CD4-positive, alpha-beta T cell treated with Interleukin-2 at 100 ng/mL for 4 hours (primary cell): Measurements from ENCODE around the gene OR10H1.
"Not testable (repeated sequence)": the region's sequence is repeated elsewhere in the genome, so short reads cannot be mapped to it uniquely, and the experiment has no call there.

ENCODE experiments used
- DNase-seq: peaks from one replicate; pipeline ENCODE4 v3.0.0-alpha.2; 2020; ENCODE audit warnings: low spot score

OR10H1 gene

DNA sequence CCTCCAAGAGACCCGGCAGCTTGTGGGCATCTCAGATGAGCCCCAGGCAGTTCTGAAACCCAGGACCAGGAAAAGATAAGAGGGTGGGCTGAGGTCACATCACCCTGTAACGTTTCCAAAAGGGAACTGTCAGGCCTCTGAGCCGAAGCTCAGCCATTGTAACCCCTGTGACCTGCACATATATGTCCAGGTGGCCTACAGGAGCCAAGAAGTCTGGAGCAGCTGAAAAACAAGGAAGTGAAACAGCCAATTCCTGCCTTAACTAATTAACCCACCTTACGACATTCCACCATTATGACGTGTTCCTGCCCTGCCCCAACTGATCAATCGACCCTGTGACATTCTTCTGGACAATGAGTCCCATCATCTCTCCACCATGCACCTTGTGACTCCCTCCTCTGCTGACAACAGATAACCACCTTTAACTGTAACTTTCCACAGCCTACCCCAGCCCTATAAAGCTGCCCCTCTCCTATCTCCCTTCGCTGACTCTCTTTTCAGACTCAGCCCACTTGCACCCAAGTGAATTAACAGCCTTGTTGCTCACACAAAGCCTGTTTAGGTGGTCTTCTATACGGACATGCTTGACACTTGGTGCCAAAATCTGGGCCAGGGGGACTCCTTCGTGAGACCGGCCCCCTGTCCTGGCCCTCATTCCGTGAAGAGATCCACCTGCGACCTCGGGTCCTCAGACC lies 13.3 kb upstream of the OR10H1 start:
- not testable (repeated sequence) for DNase-seq

DNA sequence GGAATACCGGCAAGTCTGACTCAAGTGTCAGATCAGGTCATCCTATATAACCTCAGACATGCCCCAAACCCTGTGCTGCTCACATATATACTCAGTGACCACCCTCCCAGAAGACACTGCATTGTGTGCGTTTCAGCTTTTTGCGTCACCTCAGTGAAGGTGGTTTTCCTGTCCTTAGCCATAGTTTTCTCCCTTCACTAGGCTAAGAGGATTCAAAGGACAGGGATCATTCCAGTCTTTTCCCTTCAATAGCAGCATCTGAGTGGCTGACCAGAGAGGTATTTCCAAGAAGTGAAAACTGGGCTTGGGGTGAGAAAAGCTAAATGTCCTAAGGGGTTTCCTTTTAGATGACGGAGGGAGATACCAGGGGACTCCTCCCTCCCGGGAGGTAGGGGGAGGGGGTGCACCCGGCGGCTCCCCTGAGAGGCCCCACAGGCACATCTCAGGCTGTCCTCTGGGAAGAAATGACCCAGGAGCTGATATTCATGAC lies 12.7 kb upstream of the OR10H1 start:
- DNase-seq, result no peak

DNA sequence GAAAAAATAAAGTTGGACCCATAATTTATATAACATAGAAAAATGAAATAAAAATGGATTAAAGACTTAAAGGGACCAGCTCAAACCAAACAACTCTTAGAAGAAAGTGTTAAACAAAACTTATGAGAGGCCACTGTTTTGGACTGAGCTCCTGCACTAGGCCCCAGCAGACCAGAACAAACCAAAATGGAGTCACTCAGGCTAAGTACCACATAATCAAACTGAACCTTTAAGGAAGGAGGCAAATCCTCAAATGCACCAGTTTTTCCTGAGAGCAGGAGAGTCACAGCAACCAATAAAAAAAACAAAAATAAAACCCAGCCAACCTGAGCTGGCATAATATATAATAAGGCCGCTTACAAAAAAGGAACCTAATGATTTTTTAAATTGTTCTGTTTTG lies 10.3 kb upstream of the OR10H1 start:
- no peak for DNase-seq

DNA sequence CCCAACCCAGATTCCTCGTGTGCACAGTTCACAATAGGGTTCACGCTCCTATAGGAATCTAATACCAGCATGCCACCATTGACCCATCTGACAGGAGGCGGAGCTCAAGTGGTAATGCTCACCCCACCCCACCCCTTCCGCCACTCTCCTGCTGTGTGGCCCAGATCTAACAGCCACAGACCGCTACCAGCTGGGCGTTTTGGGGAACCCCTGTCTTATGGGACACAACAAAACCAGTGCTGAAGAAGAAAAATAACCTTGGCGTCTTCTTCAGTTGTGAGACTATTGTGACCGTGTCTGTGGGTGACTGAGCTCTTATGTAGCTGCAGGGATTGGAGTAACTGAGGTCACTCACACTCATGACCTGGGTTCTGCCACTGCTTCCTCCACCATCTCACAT lies 5.2 kb upstream of the OR10H1 start:
- peak; percentile 15 for DNase-seq

DNA sequence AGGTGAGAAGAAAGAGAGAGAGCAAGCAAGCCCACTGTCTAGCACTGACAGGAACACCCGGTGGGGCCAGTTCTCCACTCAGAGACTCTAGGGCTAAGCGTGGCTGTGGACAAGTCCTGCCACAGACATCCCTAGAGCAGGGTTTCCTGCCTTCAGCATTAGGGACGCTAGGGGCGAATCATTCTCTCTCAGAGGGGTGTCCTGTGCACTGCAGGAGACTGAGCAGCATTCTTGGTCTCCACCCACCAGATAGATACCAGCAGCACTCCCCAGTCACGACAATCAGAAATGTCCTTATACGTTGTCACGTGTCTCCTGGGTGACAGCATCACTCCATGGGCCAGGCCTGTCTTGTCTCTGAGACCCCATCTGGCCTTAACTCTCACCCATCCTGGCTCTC lies 1.5 kb downstream of the OR10H1 start:
- no peak for DNase-seq

DNA sequence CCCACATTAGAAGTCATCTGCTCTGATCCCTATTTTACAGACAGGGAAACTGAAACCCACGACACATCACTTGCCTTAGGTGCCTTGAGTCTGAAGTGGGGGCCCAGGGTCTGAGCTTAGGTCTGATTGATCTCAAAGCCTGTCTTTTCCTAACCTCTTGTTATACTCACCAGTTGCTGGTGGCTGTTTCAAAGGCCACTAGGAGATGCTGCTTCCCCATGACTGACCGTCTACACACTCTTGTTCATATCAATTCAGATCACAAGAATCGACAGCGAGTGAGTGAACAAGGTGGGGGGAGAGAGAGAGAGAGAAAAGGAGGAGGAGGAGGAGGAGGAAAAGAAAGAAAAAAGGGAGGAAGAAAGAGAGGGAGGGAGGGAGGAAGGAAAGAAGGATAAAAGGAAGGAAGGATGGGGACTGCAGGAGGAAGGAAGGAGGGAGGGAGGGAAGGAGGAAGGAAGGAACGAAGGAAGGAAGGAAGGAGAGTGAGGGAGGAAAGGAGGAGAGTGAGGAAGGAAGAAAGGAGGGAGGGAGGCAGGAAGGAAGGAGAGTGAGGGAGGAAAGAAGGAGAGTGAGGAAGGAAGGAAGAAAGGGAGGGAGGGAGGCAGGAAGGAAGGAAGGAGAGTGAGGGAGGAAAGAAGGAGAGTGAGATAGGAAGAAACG lies 3.3 kb downstream of the OR10H1 start:
- DNase-seq, result peak; percentile 37

DNA sequence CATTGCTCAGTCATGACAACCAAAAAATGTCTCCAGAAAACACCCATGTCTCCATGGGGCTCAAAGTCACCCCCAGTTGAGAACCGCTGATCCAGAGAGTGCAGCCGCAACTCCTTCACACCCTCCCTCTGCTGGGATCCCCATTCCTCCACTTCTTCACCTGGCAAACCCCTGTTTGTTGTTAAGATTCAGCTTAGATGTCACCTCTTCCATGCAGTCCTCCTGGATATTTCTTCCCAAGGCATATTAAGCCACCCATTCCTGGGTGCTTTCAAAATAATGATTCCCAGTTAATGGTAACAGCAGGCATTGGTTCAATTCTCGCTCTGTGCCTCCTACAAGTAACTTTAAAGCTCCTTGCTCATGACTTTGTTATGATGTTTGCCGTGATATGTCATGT lies 4.0 kb downstream of the OR10H1 start:
- no peak for DNase-seq

DNA sequence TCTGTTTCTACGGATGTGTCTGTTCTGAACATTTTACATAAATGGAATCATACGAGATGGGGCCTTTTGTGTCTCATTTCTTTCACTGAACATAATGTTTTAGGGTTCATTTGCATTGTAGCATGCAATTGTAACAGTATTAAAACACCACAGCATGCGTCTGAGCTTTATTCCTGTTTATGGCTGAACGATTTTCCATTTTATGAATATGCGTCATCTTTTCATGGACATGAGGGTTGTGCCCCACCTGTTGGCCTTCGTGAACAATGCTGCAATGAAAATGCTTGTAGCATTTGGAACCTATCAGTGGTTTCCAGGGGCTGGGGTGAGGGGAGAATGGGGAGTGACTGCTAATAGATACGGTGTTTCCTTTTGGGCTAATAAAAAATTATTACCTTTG lies 5.1 kb downstream of the OR10H1 start:
- no peak for DNase-seq

DNA sequence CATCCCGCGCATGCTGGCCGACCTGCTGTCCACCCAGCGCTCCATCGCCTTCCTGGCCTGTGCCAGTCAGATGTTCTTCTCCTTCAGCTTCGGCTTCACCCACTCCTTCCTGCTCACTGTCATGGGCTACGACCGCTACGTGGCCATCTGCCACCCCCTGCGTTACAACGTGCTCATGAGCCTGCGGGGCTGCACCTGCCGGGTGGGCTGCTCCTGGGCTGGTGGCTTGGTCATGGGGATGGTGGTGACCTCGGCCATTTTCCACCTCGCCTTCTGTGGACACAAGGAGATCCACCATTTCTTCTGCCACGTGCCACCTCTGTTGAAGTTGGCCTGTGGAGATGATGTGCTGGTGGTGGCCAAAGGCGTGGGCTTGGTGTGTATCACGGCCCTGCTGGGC lies 21.2 kb downstream of the OR10H1 start:
- DNase-seq, result not testable (repeated sequence)

DNA sequence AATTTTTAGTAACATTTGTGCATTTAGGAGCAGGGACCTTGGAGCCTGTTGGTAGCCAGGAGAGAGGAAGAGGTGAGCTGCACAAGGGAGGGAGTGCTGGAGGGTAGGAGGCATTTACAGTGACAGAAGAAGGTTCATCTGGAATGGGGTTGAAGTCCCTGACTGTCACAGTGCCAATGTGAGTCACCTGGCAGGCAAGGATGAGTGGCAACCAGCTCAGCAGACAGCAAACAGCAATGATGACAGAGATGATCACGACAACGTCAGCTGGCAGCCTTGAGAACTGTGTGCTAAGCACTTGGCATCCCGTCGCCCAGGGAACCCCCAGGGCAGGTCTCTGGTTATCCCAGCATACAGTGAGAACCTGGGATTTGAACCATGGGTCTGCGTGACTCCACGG lies 25.4 kb downstream of the OR10H1 start:
- no peak for DNase-seq

DNA sequence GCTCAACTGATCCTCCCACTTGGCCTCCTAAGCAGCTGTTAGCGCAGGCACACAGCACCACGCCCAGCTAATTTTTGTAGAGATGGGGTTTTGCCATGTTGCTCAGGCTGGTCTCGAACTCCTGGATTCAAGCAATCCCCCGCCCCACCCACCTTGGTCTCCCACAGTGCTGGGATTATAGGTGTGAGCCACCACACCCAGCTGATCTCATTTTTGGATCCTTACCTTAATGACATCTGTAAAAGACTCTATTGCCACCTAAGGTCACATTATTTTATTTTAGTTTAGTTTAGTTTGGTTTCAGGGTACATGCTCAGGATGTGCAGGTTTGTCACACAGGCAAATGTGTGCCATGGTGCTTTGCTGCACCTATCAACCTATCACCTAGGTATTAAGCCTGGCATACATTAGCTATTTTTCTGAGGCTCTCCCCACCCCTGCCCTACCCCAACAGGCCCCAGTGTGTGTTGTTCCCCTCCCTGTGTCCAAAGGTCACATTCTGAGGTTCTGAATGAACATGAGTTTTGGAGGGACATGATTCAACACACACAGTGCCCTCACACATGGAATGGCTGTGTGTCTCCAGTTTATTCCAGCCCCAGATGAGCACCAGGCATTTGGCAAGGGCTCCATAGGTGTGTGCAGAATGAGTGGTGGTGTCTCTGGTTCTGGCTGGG lies 26.7 kb downstream of the OR10H1 start:
- DNase-seq, result no peak

DNA sequence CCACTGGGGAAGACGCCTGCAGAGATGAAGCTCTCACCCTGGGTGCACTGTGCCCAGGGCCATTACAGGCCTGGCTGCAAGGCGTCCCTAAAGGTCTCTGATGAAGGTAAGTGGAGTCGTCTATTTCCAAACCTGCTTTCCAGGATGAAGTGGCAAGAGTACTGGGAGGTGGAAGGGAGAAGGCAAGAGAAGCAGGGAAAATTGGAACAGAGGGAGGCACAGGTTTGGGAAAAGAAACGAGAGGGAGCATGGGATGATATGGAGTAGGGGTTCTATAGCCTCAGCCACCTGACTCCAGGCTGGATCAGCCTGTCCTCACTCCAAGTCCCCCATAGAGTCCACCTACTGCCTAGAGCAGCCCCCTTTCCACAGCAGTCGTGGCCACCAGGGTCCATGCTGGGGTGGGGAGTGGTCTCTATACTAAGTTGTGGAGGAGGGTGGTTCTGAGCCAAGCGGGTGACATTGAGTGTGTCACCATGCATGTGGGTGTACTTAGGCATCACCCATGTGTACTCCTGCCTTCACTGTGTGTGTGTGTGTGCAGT lies 27.8 kb downstream of the OR10H1 start, which contains the start of gene OR10H5:
TSS of gene OR10H5 (plus strand) at position 51 of the 545 bp plus-strand sequence. CDS start 6,388 bp downstream, outside the sequence.
- no peak for DNase-seq

DNA sequence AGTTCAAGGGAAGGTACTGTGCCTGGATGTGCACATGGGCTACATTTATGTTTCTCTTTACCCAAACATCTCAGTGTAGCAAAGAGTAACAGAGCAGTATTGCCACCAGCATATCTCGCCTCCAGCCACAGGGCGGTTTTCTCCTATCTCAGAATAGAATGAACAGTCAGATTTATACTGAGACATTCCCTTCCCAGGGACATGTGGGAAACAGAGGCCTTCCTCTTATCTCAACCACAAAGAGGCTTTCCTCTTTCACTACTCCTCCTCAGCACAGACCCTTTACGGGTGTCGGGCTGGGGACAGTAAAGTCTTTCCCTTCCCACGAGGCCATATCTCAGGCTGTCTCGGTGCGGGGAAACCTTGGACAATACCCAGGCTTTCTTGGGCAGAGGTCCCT lies 32.6 kb downstream of the OR10H1 start:
- not testable (repeated sequence) for DNase-seq

DNA sequence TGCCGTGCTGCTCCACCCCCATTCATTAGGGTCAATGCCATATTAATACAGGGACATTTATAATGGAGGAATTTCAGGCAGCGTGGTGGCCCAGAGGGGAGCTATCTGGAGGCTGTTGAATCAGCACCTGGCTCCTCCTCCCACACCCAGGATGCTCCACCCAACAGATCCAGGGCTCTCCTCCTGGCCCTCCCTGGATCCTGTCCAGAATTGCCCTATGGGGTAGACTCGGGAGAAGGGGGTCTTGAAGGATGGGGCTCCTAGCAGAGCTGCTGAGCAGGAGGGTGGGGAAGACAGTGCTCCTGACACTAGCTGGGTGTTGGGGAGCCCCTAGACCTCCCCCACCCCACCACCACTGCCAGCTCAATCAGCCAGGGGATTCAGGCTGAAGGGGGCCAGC lies 33.3 kb downstream of the OR10H1 start:
- no peak for DNase-seq

DNA sequence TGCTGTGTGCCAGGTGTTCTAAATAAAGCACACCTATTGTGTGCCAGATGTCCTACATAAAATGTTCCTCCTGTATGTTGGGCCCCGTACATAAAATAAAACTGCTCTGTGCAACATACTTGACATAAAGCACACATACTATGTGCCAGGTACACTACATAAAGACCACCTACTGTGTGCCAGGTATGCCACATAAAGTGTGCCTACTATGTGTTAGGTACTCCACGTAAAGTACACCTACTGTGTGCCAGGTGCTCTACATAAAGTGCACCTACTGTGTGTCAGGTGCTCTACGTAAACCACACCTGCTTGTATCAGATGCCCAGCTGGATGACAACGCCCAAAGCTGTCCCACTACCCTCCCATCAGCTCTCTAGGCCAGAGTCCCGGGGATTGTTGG lies 33.8 kb downstream of the OR10H1 start:
- DNase-seq, result no peak

DNA sequence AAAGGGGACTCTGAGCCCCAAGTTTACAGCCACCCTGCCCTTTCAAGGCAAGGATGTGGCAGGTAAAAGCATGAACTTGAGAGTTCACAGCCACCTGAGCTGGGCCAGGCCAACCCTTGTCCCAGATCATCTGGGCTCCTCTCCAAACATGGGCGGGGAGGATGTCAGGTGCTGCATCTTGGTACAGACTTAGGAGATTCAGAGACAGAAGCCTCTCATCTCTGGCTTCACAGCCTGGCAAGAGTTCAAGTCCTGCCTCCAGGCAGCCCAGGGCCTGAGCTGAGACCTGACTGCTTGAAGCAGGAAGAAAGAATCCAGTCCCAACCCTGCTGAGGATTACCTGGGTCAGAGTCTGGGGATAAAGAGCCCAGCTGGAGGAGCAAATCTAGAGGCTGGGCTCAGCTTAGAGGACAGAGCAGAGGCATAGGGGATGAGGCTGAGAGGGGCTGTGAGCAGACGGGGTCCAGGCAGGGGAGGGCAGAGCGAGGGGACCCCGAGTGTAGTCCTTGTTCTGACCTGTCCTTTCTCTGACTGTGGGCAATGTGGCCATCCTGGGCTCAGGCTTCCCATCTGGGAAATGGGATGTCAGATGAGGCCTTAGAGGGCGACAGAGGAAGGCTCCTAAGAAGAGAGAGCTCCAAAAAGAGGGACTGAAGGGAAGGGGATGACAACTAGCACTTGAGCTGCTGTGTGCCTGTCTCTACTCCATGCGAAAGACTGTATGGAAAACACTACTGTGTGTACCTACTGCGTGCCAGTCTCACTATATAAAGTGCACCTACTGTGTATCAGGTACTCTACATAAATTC lies 34.6 kb downstream of the OR10H1 start:
- DNase-seq, result no peak

DNA sequence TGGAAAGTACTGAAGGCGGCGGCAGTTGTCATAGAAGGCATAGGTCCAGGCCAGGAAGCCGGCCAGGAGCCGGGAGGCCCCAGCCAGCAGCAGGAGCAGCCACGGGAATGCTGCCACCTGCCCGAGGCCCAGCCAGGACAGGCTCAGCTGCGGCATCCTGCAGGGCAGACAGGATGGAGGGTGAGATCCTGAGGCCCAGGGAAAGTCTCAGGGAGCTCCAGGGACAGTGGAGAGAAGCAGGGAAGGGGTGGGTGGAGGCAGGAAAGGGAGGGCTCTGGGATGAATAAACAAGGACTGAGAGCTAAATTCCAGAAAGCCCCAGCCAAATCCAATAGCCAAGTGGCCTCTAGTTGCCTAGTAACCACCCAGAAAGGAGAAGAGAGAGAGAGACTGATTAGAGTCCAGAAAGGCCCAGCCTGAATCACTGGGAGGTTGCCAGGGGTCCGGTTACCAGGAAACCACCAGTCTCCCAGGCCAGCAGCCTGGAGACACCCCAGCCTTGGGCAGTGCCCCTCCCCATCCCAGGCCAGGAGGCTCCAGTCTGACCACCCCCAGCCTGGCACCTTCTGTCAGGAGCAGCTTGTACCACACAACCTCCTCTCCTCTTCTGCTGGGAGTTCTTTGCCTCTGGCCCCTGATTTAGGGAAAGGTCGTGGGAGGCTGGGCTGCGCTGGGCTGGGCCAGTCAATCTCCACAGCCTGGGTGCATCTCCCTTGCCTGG lies 35.5 kb downstream of the OR10H1 start:
- no peak for DNase-seq

DNA sequence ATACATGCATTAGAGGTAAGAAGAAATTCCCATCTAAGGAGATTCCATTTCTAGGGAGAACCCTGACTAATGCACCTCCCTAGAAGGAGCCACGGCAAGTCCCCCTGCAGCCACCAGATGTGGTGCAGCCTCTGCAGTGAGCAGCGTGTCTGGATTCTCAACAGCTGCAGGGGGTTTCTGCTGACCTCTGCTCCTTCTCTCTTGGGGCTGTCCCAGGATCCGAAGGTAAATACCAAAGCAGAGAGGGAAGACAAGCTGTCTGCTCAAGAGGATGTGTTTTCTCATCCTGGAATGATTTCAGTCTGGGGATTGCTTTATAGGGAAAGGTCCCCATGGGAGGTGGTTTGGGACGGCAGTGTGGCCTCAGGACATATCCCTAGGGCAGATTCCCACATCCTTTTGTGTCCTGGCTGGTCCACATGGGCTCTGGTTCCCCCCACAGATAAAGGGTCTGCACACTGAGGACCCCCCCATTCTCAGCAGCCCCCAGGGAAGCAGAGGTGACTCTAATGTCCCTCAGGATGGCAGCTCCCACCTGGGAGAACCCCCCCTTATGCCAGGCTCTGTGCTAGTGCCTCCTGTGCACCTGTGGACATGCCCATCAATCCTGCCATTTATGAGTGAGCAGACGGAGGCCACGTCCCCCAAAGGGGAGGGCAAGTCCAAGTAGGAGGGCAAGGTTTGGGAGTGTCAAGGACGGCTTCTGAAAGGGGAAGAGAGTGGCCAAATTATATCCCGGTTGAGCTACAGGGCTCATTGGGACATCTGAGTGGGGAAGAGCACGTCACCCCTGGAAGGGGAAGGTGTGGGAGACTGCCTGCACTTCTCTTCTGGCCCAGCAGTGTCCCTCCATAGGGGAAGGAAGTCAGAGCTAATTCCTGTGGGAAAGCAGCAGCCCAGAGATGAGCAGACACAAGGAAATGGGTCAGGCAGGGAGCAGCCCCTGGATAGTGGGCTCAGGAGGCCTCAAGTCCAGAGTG lies 38.2 kb downstream of the OR10H1 start:
- DNase-seq, result no peak

DNA sequence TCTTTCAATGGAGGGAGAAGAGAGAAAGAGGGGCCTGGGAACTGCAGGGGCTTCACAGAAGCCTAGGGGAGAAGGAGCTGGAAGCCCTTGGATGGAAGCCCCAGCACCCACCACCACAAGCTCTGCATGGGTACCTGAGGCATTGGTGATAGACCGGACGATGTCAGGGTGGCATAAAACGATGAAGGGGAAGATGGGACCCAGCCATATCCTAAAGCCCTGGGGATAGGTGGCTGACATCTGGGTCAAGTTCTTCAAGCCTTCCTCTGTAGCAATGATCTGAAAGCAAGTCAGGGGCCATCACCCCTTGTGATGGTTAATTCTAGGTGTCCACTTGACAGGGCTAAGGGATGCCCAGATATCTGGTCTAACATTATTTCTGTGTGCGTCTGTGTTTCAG lies 39.2 kb downstream of the OR10H1 start:
- no peak for DNase-seq

DNA sequence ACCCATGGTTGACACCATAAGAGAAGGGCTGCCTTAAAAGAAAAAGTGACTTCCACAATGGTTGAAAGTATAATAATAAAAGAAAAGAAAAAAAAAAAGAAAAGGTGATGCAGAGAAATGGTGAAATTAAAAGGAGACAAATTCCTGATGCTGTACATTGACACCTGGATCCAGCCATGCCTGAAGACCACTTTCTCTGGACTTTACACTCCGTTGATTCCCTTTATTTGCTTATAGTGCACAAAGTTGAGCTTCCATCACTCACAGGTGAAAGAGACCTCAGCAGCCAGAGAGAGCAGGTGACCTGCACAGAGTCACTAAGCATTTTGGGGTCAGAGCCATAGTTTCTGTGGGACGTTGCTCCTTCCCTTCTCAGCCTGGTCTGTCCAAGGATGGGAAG lies 40.2 kb downstream of the OR10H1 start:
- no peak for DNase-seq
